HG03457 (cell line): ENCODE measurements around the gene GZMB.
"Not testable (repeated sequence)": the region's sequence is repeated elsewhere in the genome, so short reads cannot be mapped to it uniquely, and the experiment has no call there.

ENCODE experiments used
- ATAC-seq: cut with Tn5 transposase; IDR thresholded peaks from one replicate; pipeline ENCODE4 v1.9.1; 2021; ENCODE audit warnings: moderate number of reproducible peaks; ENCODE audit not compliant: unreplicated experiment

GZMB gene, protein sequence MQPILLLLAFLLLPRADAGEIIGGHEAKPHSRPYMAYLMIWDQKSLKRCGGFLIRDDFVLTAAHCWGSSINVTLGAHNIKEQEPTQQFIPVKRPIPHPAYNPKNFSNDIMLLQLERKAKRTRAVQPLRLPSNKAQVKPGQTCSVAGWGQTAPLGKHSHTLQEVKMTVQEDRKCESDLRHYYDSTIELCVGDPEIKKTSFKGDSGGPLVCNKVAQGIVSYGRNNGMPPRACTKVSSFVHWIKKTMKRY

DNA sequence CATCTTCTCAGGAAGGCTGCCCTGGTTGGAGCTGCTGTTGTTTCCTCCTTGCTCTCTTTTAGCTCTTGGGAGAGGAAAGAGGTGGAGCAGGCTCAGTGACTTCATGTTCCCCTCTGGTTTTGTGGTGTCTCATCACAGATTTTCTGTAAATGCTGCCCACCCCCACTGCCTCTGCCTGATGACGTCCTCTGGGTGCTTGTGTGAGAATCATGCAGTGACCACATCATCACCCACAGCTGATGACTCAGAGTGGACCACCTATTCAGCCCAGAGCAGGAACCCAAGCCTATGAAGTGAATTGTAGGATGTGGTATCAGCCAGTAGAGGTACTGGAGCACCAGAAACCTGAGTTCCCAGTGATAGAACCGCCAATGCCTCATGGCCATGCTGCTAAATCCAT lies at the start of gene GZMB:
TSS of gene GZMB (minus strand) at position 33 of the 400 bp plus-strand sequence. CDS start at position 3, 30 bp downstream.
- ATAC-seq, result no peak

DNA sequence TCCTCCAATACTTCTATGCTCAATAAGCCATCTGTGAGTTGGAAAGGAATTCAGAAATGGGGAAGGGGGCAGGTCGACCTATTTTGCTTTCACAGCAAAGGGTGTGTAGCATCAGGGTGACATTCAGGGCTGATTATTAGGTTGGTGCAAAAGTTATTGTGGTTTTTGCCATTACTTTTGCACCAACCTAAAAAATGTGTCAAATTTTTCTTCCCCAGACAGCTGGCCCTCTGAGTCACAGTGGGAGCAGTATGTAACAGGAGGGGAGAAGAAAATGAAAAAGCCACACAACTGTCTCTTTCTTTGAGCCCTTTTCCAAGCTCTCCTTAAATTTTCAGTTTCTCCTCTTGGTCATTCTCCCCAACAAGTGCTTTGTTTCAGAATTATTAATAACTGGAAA lies 47.1 kb upstream of the GZMB start:
- ATAC-seq, result no peak

DNA sequence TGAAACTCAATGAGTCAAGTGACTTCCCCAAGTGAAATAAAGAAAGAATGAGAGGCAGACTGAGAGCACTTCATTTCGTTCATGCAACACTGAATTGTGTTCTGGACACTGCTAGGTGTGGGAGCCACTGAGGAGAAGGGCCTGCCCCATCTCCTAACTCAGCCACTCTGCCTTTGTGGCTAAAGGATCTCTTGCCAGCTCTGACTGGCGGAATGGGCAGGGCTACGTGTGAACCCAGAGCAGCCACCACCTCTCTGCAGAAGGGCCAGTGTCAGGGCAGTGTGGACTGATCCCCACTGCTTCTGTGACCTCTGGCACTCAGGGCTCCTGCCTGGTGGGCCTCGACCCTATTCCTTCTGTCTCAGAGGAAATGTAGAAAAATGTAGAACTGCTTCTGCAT lies 46.5 kb upstream of the GZMB start:
- no peak for ATAC-seq

DNA sequence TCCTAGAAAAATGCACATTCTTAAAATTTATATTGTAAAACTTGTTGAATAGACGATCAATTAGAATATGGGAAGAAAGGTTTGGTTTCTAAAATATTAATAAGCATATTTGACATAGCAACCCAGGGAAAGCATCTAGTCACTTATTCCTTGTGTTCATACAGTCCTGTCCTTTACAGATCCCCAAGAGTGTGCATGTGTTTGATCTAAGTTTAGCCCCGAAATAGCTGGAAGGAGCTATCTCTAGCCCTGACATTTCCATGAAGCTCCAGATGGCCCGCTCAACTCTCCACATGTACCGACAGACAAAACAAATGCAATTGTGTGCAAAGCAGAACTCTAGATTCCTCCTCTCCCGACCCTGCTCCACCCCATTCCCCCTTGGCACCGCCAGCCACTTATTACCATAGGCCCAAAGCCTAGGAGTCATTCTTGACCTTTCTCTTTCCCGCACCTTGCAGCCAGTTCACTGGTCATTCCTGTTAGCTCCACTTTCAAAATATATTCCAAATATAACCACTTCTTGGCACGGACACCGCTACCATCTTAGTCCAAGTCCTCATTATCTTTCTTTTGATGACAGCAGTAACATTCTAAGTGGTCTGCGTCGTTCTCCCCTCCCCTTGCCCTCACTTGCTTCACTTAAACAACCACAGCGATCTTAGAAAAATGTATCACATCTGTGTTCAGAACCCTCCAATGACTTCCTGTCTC lies 45.4 kb upstream of the GZMB start:
- ATAC-seq, result no peak

DNA sequence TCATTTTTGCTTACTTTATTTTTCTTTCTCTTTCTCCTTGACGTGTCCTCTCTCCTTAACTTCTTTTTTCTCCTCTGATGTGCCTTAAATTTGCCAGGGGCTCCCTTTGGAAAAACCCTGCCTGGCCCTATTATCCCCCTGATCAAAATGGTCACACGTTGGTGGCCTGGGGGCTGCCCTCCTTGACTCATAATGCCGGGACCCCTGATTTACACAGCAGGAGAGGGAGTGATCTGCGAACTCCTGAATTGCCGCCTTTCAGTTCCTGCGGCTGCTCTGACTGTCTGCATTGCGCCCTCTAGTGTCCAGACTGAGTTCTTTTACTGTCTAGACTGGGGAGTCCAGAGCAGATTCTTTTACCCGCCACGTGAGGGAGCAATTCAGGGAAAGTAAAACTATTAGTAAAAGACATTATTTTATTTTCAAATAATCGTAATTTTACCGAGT lies 44.8 kb upstream of the GZMB start:
- peak; percentile 59 for ATAC-seq

DNA sequence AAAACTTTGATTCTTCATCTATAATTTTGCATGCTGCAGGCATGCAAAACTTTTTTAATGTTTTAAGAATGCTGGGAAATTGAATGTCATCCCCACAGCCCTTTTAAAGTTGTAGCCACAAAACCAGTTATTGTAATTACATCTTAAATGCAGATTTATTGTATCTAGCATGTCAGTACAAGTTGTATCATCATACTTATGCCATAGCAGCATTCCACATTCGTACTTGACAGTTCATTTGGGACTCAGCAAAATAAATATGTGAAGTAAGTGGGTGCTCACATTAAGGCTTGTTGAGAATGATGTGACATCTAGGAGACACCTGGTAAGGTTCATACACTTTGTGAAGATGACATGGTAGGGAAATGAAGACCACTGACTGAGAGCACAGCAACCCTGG lies 44.0 kb upstream of the GZMB start:
- ATAC-seq, result no peak

DNA sequence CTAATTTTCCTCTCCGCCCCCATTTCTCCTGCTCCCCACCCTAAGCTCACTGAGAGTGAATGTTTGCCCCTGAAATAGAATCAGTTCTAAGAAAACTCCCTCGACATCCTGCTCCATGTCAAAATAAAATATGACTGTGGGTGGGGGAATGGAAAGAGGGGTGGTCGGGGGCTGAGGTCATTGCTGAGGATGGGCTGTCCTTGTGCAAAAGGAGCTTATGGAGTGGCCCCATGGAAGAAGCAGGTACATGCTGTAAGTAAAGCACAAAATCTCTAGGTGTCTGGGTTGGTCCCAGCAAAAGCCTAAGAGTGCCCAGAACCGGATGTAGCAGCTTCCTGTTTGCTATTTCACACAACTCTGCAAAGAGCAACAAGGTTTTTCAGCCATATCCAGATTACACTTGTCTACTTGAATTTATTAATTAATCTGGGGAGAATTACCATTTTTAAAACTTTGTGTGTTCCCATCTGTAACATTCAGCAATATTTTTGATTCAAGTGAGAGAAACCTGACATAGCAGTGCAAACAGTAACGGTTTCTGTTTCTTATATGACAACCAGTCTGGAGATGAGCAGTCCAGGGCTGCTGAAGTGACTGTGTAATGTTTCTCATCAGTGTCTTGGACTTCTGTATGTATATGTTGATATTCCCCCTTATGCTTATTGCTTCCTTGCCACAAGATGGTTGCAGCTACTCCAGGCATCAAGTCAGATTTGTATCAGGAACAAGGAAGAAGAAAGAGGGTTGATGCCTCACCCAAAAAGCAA lies 40.4 kb upstream of the GZMB start:
- peak; percentile 58 for ATAC-seq

DNA sequence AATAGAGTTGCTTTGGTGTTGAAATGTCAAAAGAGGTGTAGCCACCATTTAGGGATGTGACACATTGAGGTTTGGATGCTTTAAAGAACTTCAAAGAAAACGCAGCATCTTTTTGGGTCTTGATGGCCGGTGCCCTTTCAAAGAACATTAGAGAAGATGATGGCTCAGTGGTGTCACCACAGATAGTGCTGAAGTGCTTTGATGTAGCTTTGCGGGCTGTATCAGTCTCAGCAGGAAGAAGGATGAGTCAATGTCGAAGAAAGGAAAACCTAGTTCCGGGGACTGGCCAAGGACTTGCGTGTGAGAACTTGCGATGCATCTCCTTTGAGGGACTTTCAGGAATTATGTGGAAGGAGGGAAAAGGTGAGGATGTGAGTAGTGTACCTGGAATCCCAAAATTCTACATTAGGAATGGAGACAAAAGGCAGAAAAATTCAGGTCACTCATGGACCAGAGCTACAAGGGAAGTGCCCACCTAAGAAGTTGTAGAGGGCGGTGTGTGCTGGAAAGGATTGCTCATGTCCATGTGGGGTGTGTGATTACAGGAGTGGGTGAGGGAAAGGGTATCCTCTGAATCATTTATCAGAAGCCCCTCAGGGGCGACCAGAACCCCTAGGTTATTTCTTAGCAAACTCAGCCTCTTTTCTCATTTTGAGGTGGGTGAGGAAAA lies 39.7 kb upstream of the GZMB start:
- no peak for ATAC-seq

DNA sequence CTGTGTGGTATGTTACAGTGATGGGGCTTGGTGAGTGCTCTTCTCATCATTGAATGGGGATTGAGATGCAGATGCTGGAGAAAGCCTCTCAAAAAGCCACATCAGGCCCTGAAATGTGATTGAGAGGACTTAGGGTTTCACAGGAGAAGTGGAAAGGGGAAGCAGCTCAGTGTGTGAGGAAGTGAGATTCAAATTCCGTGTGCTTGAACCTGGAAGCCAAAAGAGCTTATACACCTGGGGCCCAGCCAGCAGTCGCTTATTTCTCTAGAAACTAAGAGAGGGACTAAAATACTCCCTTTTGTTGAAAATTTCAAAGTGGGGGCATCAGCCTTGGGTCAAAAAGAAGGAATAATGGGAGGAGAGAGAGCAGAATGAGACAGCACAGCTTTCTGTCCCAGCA lies 39.1 kb upstream of the GZMB start:
- no peak for ATAC-seq

DNA sequence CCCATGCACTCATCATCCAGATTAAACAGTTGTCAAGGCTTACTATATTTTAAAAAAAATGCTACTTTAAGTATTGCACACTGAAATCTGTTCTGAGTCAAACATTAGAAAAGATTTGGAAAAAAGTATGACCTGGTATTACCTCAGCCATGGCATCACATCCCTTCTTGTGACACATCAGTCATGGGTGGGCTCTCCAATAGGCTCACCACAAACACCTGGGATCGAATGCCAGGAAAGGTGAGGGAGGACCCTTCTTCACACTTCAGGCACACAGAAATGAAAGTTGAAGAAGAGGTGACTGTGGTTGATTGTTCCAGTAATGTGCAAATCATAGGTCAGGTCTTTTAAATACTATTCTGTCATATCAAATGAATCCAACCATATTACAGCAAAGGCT lies 36.6 kb upstream of the GZMB start:
- no peak for ATAC-seq

DNA sequence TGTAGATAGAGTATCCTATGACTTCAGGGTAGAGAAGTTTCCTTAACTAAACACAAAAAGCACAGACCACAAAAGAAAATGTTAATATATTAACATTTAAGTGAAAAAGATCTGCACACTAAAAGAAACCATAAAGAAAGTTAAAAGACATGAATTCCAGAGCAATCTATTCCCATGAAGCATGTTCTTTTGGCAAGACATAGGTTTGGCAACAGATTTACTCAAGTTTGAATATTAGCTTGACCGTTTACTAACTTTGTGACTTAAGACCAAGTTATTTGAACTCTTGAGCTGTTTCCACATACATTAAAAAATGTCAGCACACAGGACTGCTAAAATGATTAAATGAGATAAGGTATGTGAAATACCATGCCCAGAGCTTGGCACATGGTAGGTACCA lies 35.7 kb upstream of the GZMB start:
- ATAC-seq, result no peak

DNA sequence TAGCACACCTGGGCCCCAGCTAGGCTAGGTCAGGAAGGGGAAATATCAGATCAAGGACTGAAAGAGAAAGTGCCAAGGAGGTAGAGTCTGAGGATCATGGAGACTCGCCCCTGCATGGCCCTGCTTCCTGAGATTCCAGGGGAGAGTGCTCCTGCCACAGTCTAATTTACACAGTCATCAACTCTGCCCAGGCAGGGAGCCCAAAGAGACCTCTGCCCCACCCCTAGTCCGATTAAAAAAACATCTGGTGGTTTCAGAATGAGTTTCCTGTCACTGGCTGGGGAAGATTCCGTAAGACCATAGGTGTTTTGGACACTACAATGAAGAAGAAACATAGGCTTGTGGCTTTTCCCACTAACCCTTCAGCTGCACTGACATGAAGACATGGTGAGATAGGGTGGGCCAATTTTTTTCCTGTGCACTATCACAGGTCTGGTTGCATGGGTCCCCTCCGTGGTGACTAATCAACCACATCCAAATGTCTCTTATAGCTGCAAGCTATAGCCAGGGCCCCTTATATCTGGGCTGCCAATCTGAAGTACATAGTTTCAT lies 31.5 kb upstream of the GZMB start:
- peak; percentile 95 for ATAC-seq

DNA sequence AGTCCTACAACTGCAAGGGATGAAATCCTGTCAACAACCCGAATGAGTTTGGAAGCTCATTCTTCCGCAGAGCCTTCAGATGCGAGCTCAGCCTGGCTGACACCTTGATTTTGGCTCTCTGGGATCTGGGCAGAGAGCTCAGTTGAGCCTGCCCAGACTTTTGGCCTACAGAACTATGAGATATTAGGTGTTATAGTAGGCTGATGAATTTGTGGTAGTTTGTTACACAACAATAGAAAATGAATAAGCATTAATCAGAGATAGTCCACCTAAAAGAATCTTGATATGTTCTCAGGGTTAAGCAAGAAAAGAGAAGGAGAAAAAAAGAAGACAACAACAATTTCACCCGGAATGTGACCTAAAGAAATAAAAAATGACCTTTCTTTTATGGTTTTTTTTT lies 30.4 kb upstream of the GZMB start:
- no peak for ATAC-seq

DNA sequence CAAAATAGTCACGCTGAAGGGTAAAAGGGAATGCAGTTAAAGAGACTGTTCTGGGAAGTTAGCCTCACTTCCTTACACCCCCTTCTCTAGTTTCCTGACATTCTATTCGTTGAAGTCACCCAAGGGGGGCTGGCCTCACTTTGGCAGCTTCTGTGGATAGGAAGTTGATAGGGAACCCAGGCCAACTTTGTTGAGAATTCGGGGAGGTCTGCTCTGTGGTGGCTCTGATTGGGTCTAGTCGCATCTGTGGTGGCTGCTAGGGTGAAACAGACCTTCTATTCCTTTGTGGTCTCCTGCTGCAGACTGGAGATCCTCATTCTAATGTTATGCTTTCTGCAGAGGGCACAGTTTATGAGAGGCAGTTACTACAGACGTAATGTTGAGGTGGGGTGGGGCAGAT lies 28.8 kb upstream of the GZMB start:
- no peak for ATAC-seq

DNA sequence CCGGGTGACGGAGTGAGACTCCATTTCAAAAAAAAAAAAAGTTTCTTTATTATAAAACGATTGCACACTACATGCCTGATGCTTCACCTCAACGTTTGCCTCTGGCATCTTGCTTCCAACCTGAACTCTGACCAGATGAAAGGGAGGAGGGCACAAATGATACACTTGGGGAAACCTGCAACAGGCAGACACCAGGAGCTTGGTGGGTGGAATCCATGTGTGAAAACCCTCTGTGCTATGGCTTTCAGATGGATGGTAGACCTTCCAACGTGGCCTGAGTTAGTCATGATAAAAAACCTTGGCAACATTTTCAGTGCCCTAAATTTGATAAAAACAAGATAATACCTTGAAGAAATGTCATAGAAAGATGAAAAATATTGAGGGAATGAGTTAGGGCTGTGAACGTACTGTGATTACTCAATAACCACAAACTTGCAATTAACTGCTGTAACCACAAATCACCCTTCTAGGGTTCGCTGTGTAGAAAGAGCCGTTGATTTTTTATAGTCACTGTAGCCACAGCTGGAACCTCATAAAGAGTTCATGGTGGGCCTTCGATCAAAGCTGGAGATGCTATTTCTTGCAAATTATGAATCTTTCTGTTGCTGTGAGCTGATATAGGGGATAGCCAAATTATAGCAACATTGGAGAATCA lies 26.1 kb upstream of the GZMB start:
- no peak for ATAC-seq

DNA sequence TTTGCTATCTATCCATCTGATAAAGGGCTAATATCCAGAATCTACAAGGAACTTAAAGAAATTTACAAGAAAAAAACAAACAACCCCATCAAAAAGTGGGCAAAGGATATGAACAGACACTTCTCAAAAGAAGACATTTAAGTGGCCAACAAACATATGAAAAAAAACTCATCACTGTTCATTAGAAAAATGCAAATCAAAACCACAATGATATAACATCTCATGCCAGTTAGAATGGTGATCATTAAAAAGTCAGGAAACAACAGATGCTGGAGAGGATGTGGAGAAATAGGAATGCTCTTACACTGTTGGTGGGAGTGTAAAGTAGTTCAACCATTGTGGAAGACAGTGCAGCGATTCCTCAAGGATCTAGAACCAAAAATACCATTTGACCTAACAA lies 14.4 kb upstream of the GZMB start:
- ATAC-seq, result not testable (repeated sequence)

DNA sequence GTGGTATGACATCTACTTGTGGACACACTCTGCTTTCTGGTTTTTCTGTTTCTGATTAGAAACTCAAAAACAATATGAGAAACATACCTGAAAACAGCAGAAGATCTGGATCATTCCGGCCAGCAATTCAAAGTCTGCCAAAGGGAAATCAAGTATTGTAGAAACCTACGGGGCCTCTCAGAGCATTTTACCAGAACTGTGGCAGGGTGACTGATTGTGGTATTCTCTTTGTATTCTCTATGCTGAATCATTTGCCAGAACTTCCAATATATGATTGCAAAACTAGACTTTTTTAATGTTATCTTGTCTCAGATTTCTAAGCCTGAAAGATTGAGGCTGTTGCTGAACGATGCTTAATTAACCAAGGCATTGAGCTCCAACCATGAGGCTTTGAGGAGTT lies 5.9 kb upstream of the GZMB start:
- ATAC-seq, result no peak

DNA sequence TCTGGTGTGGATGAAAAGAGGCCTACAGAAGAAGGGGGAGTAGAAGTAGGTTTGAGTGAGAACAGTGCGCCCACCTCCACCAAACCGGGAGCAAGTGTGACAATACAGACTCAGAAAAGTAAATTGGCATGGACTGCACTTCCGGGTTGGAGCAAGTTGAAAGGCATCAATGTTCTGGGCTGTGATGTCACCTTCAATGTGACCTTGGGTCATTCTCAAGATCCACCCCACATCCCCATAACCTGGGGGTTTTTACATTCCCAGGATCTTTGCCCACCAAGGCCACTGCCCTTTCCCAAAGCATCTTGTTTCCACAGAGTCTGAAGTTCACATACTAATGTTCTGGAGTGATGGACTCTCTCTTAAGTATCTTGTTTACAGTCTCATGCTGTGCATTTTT lies 5.3 kb upstream of the GZMB start:
- ATAC-seq, result no peak

DNA sequence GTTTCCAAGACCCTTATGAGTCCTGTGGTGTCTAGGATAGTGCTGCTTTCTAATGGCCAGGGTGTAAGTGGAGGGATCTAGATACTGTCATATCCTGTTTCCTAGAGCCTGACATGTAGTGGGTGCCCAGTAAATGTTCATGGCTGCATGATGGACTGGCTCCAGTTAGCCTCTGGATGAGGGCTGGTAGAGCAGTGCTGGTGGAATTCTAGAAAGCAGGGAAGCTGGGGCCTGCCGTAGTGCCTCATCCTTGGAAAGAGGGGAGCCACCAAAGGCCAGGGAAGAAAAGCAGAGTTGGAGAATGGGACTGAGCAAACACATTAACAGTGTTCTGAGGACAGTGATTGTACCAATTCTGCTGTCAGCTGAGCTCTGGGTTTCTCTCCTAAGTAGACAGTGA lies 637 bp downstream of the GZMB start:
- no peak for ATAC-seq

DNA sequence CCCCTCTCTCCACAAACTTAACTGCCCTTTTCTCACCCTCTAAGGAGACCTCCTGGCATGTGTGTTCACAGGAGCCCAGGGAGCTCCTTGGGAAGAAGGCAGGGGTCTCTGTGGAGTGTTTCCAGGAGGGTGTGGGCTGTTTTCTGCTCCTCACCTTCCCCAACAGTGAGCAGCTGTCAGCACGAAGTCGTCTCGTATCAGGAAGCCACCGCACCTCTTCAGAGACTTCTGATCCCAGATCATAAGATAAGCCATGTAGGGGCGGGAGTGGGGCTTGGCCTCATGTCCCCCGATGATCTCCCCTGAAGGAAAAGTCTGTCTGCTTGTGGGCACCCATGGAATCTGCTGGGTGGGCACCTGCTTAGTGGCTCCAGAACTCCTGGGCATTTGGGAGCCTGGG lies 1.2 kb downstream of the GZMB start:
- no peak for ATAC-seq

DNA sequence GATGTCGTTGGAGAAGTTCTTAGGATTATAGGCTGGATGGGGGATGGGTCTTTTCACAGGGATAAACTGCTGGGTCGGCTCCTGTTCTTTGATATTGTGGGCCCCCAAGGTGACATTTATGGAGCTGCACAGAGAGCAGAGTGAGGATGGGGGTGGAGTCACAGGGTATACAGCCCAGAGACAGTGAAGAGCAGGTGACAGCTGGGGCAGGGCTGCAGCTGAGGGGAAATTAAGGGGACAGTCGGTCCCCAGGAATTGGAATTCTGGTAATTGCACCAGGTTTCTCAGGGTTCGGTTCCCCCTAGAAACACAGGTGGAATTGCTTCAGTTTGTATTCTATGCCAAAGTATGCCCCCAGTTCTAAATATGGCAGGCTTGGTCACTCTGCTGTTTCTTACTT lies 1.7 kb downstream of the GZMB start:
- ATAC-seq, result no peak
